HepG2 (cell line): ENCODE measurements around the gene AKAP6. TPM values are rescaled to one million over a fixed set of nuclear protein-coding genes. Genes with fewer than 3 reads are reported as not detected.

ENCODE experiments used
- BHLHE40 ChIP-seq: IDR thresholded peaks from 2 replicates; pipeline ENCODE4 v1.6.1; 2011; ENCODE audit warnings: low read length, improper control_type of control experiment
- ELF1 ChIP-seq: sonication (generic); formaldehyde crosslinking; IDR thresholded peaks from 2 replicates; pipeline ENCODE4 v1.4.0; 2020; ENCODE audit warnings: missing genetic modification reagents
- GATAD2A ChIP-seq: IDR thresholded peaks from 2 replicates; pipeline ENCODE4 v1.6.1; 2016
- HNRNPLL ChIP-seq: fragments of 200-400 bp; formaldehyde crosslinking; IDR thresholded peaks from 2 replicates; pipeline ENCODE4 v1.6.1; 2017; ENCODE audit warnings: mild to moderate bottlenecking, low read depth, low read length; ENCODE audit not compliant: poor library complexity, severe bottlenecking
- JDP2 ChIP-seq: sonication (generic); formaldehyde crosslinking; IDR thresholded peaks from 2 replicates; pipeline ENCODE4 v1.8.1; 2022; ENCODE audit warnings: missing genetic modification reagents, borderline replicate concordance
- NFRKB ChIP-seq: fragments of 450-650 bp; IDR thresholded peaks from 2 replicates; pipeline ENCODE4 v1.6.1; 2017
- SRSF1 ChIP-seq: fragments of 200-400 bp; formaldehyde crosslinking; optimal IDR thresholded peaks from 2 replicates; pipeline ENCODE3; 2017; ENCODE audit warnings: mild to moderate bottlenecking, low read depth, low read length, moderate library complexity
- TBL1XR1 ChIP-seq: fragments of 150-350 bp; IDR thresholded peaks from 2 replicates; pipeline ENCODE4 v1.6.1; 2014; ENCODE audit warnings: borderline replicate concordance, low read length; ENCODE audit not compliant: partially characterized antibody
- ZNF138 ChIP-seq: sonication (generic); formaldehyde crosslinking; IDR thresholded peaks from 2 replicates; pipeline ENCODE4 v1.5.0; 2020; ENCODE audit warnings: mild to moderate bottlenecking, low read depth, missing genetic modification reagents
- ZNF282 ChIP-seq: fragments of 450-650 bp; IDR thresholded peaks from 2 replicates; pipeline ENCODE4 v1.6.1; 2018; ENCODE audit not compliant: partially characterized antibody
- ZNF292 ChIP-seq: sonication (generic); formaldehyde crosslinking; IDR thresholded peaks from 2 replicates; pipeline ENCODE4 v1.8.1; 2022; ENCODE audit warnings: mild to moderate bottlenecking, low read depth, missing genetic modification reagents, borderline replicate concordance
- ZNF329 ChIP-seq: sonication (generic); formaldehyde crosslinking; IDR thresholded peaks from 2 replicates; pipeline ENCODE4 v1.9.0; 2021; ENCODE audit warnings: low read depth, mild to moderate bottlenecking, missing genetic modification reagents
- ZNF503 ChIP-seq: sonication (generic); formaldehyde crosslinking; IDR thresholded peaks from 2 replicates; pipeline ENCODE4 v1.4.0; 2020; ENCODE audit warnings: missing genetic modification reagents
- ZNF546 ChIP-seq: sonication (generic); formaldehyde crosslinking; conservative IDR thresholded peaks from 2 replicates; pipeline ENCODE4 v1.8.1; 2023; ENCODE audit warnings: mild to moderate bottlenecking, missing genetic modification reagents
- ZNF580 ChIP-seq: IDR thresholded peaks from 2 replicates; pipeline ENCODE4 v1.6.1; 2016; ENCODE audit warnings: low read depth, borderline replicate concordance
- ZNF704 ChIP-seq: sonication (generic); formaldehyde crosslinking; IDR thresholded peaks from 2 replicates; pipeline ENCODE4 v1.8.1; 2023; ENCODE audit warnings: mild to moderate bottlenecking, inconsistent platforms, moderate library complexity, missing genetic modification reagents, borderline replicate concordance
- ZNF891 ChIP-seq: sonication (generic); formaldehyde crosslinking; IDR thresholded peaks from 2 replicates; pipeline ENCODE4 v1.5.0; 2020; ENCODE audit warnings: mild to moderate bottlenecking, missing genetic modification reagents
- ZSCAN21 ChIP-seq: sonication (generic); formaldehyde crosslinking; IDR thresholded peaks from 2 replicates; pipeline ENCODE4 v1.8.0; 2022; ENCODE audit warnings: mild to moderate bottlenecking, missing genetic modification reagents, moderate library complexity, borderline replicate concordance
- polyA plus RNA-seq, 8 experiments: library from polyadenylated mRNA; depleted of rRNA in 3 of 8; stranded (reverse) in 7 of 8; unstranded in 1 of 8; fragments of >200 nt; fragmentation: Illumina TruSeq in 4 of 8; extraction: Trizol in 4 of 8; gene quantifications; 2 replicates each; pipeline versions ENCODE4 v1.2.1 to v1.2.3, GENCODE V29; 2011 to 2016; ENCODE audit warnings: low read depth in 4 of 8, missing spikeins in 1 of 8, mixed read lengths in 1 of 8; ENCODE audit not compliant: insufficient read depth in 1 of 8
- total RNA-seq, 5 experiments: library from RNA; depleted of rRNA; stranded (reverse); fragments of >200 nt; fragmentation: Illumina TruSeq; extraction: Trizol; gene quantifications; 2 replicates each; pipeline ENCODE4 v1.2.3, GENCODE V29; 2016; ENCODE audit warnings: low read depth in 1 of 5
- TF ChIP-seq, protein P1 (sequence below): sonication (generic); formaldehyde crosslinking; IDR thresholded peaks from 2 replicates; pipeline ENCODE4 v1.5.1; 2020; ENCODE audit warnings: mild to moderate bottlenecking, missing genetic modification reagents, borderline replicate concordance
- TF ChIP-seq, protein P2 (sequence below): sonication (generic); formaldehyde crosslinking; conservative IDR thresholded peaks from 2 replicates; pipeline ENCODE4 v1.5.0; 2020; ENCODE audit warnings: missing genetic modification reagents
- TF ChIP-seq, protein P3 (sequence below): sonication (generic); formaldehyde crosslinking; IDR thresholded peaks from 2 replicates; pipeline ENCODE4 v1.4.0; 2020; ENCODE audit warnings: low read depth, missing genetic modification reagents

AKAP6 gene
- total and polyA plus RNA-seq, 2 of the 13 experiments (the other 11 are each of a cell fraction or from before 2014, with no cell fraction given), result 1.4 TPM

DNA sequence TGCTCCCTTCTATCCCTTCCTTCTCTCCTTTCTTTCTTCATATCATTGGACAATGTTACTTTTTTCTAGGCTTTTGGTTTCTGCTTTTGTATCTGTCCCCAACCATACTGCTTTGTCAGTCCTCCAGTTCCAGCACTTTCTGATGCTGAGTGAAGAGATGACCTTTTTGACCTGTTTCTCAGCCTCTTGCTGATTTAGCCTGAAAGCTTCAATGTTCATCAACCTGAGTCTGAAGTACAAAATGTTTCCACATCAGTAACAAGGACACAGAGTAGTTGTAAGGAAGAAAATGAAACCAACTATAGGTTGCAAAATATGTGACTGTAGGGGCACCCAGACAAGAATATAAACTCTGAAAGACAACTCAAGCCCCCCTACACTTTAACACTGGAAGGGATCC lies 25.2 kb upstream of the AKAP6 start (continued):
- TF ChIP-seq, protein P1, sequence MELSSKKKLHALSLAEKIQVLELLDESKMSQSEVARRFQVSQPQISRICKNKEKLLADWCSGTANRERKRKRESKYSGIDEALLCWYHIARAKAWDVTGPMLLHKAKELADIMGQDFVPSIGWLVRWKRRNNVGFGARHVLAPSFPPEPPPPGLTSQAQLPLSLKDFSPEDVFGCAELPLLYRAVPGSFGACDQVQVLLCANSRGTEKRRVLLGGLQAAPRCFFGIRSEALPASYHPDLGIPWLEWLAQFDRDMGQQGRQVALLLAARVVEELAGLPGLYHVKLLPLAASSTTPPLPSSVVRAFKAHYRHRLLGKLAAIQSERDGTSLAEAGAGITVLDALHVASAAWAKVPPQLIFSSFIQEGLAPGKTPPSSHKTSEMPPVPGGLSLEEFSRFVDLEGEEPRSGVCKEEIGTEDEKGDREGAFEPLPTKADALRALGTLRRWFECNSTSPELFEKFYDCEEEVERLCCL (CRISPR knock-in tag), result no peak
- TF ChIP-seq ZNF292 (CRISPR knock-in tag), result no peak
- TF ChIP-seq, protein P2, sequence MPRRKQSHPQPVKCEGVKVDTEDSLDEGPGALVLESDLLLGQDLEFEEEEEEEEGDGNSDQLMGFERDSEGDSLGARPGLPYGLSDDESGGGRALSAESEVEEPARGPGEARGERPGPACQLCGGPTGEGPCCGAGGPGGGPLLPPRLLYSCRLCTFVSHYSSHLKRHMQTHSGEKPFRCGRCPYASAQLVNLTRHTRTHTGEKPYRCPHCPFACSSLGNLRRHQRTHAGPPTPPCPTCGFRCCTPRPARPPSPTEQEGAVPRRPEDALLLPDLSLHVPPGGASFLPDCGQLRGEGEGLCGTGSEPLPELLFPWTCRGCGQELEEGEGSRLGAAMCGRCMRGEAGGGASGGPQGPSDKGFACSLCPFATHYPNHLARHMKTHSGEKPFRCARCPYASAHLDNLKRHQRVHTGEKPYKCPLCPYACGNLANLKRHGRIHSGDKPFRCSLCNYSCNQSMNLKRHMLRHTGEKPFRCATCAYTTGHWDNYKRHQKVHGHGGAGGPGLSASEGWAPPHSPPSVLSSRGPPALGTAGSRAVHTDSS (CRISPR knock-in tag), result no peak
- 0 out of 2 replicates have a peak, but pooled peaks have one; percentile 36 for TF ChIP-seq ZSCAN21 (CRISPR knock-in tag)
- no peak for TF ChIP-seq BHLHE40
- TF ChIP-seq NFRKB, result no peak
- no peak for TF ChIP-seq HNRNPLL
- TF ChIP-seq, protein P3, sequence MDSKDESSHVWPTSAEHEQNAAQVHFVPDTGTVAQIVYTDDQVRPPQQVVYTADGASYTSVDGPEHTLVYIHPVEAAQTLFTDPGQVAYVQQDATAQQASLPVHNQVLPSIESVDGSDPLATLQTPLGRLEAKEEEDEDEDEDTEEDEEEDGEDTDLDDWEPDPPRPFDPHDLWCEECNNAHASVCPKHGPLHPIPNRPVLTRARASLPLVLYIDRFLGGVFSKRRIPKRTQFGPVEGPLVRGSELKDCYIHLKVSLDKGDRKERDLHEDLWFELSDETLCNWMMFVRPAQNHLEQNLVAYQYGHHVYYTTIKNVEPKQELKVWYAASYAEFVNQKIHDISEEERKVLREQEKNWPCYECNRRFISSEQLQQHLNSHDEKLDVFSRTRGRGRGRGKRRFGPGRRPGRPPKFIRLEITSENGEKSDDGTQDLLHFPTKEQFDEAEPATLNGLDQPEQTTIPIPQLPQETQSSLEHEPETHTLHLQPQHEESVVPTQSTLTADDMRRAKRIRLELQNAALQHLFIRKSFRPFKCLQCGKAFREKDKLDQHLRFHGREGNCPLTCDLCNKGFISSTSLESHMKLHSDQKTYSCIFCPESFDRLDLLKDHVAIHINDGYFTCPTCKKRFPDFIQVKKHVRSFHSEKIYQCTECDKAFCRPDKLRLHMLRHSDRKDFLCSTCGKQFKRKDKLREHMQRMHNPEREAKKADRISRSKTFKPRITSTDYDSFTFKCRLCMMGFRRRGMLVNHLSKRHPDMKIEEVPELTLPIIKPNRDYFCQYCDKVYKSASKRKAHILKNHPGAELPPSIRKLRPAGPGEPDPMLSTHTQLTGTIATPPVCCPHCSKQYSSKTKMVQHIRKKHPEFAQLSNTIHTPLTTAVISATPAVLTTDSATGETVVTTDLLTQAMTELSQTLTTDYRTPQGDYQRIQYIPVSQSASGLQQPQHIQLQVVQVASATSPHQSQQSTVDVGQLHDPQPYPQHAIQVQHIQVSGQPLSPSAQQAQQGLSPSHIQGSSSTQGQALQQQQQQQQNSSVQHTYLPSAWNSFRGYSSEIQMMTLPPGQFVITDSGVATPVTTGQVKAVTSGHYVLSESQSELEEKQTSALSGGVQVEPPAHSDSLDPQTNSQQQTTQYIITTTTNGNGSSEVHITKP (CRISPR knock-in tag), result no peak
- TF ChIP-seq TBL1XR1, result no peak
- TF ChIP-seq ZNF138 (CRISPR knock-in tag), result no peak
- TF ChIP-seq ZNF546 (CRISPR knock-in tag), result no peak
- TF ChIP-seq ZNF329, result no peak
- no peak for TF ChIP-seq ZNF580 (CRISPR knock-in tag)
- TF ChIP-seq JDP2 (CRISPR knock-in tag), result no peak; the same call in 1 of the 2 replicates
- no peak for TF ChIP-seq SRSF1
- no peak for TF ChIP-seq ZNF704 (CRISPR knock-in tag)
- no peak for TF ChIP-seq ZNF891 (CRISPR knock-in tag)
- TF ChIP-seq ZNF503 (CRISPR knock-in tag), result no peak
- no peak for TF ChIP-seq ZNF282
- no peak for TF ChIP-seq ELF1 (CRISPR knock-in tag)
- peak; percentile 53; the same call in 1 of the 2 replicates for TF ChIP-seq GATAD2A (CRISPR knock-in tag)
